ENCODE results near the gene PAX3.

- TF ChIP-seq POLR2AphosphoS5 (IDR thresholded peaks at IDR 0.05) = no peak
- TF ChIP-seq CTCF (IDR thresholded peaks at IDR 0.05) = no peak
Measured at GRCh38 chr2:222311978-222312738, 13.4 kb upstream of the PAX3 start.

All from stomach (tissue), 4 donors.